Fibroblast of the conjunctiva (primary cell): Measurements from ENCODE around the gene IBSP.

ENCODE experiments used
- DNase-seq: peaks from one replicate; pipeline ENCODE4 v3.0.0-alpha.2; 2010; ENCODE audit warnings: low read depth

IBSP gene

GRCh38 chr4:87799301-87800113 is at the start of gene IBSP:
TSS of gene IBSP (plus strand) at chr4:87799554. CDS start at chr4:87802362, 2,808 bp downstream.
- DNase-seq: no peak

- no peak for DNase-seq
These were observed 49.5 kb upstream of the IBSP start for GRCh38 chr4:87749883-87750282.

GRCh38 chr4:87758270-87758669 is 41.1 kb upstream of the IBSP start:
- no peak for DNase-seq

- no peak for DNase-seq
These were observed 37.0 kb upstream of the IBSP start for GRCh38 chr4:87762311-87762710.

GRCh38 chr4:87781569-87781968 is 17.8 kb upstream of the IBSP start:
- DNase-seq: no peak

GRCh38 chr4:87783781-87784180 is 15.6 kb upstream of the IBSP start:
- DNase-seq: no peak

- no peak for DNase-seq
These were observed 13.4 kb upstream of the IBSP start for GRCh38 chr4:87785731-87786509.

- DNase-seq: no peak
These were observed 3.5 kb downstream of the IBSP start for GRCh38 chr4:87802858-87803257.

GRCh38 chr4:87803421-87803820 is 4.1 kb downstream of the IBSP start:
- DNase-seq: no peak

GRCh38 chr4:87804871-87805270 is 5.5 kb downstream of the IBSP start:
- DNase-seq: no peak

GRCh38 chr4:87805971-87806370 is 6.6 kb downstream of the IBSP start:
- DNase-seq: no peak

- DNase-seq: no peak
These were observed 7.2 kb downstream of the IBSP start for GRCh38 chr4:87806520-87806919.

GRCh38 chr4:87807402-87807801 is 8.0 kb downstream of the IBSP start:
- no peak for DNase-seq

- no peak for DNase-seq
These were observed 12.6 kb downstream of the IBSP start for GRCh38 chr4:87811977-87812376.

- DNase-seq: peak; percentile 21
These were observed 20.0 kb downstream of the IBSP start for GRCh38 chr4:87819281-87819919.

GRCh38 chr4:87823200-87823599 is 23.8 kb downstream of the IBSP start:
- no peak for DNase-seq

- DNase-seq: no peak
These were observed 24.4 kb downstream of the IBSP start for GRCh38 chr4:87823724-87824123.

GRCh38 chr4:87824352-87824751 is 25.0 kb downstream of the IBSP start:
- DNase-seq: no peak

GRCh38 chr4:87832669-87833068 is 33.3 kb downstream of the IBSP start, which contains the start of gene MEPE:
TSS of gene MEPE (plus strand) at chr4:87832969. CDS start at chr4:87834715, 1,746 bp downstream.
- DNase-seq: no peak

- no peak for DNase-seq
These were observed 35.0 kb downstream of the IBSP start for GRCh38 chr4:87834401-87834800.

- no peak for DNase-seq
These were observed 35.8 kb downstream of the IBSP start for GRCh38 chr4:87835197-87835596.

- DNase-seq: no peak
These were observed 36.4 kb downstream of the IBSP start for GRCh38 chr4:87835743-87836142.

- DNase-seq: no peak
These were observed 38.9 kb downstream of the IBSP start for GRCh38 chr4:87838205-87838604.
